Measurements from ENCODE around the gene FHOD3.
"Not testable (repeated sequence)": the region's sequence is repeated elsewhere in the genome, so short reads cannot be mapped to it uniquely, and the experiment has no call there.

Gene FHOD3

DNA sequence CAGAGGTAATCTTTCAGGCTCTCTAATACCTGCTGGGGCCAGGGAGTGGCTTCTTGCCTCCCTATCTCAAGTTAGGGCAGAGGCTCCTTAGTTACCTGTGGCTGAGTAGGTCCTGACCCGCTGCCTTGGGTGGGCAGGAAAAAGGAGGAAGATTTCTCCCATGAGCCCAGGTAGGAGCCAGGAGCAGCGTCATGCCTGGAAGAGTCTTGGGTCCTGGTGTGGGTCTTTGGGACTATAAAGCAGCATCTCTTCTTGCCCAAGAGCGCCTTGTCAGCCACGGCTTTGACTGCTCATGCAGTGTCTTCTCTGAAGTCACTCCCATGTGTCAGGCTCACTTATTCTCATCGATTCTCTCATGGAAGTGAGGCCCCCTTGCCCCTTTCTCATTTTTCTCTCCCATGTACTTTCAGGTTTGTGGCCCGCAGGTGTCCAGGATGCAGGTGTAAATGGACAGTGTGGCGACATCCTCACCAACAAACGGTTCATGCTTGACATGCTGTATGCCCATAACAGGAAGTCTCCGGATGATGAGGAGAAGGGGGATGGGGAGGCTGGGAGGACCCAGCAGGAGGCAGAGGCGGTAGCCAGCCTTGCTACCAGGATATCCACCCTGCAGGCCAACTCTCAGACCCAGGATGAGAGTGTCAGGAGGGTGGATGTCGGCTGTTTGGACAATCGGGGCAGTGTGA lies 420.1 kb downstream of the FHOD3 start:
- DNase-seq = no peak

GRCh38 chr18:36718705-36719328 lies 421.3 kb downstream of the FHOD3 start:
- no peak for DNase-seq

DNA sequence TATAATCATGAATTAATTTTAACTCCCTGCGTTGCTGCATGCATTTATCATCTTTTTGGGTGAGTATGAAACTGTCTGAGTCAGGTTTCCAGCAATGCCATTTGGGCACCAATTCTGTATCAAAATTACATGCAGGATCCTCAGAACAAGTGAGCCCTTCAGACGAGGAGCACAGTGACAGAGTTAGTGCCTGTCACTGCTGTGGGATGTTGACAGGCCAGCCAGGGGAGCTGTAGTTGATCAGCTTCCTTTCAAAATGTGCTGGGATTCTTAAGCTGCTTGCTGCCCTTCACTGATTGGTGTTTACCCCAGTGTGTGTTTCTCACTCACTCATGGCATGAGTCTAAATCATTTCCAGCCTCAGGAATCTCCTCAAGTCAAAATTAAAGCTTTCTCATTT lies 422.1 kb downstream of the FHOD3 start:
- DNase-seq = no peak

- DNase-seq = not testable (repeated sequence)
These were observed 423.8 kb downstream of the FHOD3 start for GRCh38 chr18:36721351-36721750.

DNA sequence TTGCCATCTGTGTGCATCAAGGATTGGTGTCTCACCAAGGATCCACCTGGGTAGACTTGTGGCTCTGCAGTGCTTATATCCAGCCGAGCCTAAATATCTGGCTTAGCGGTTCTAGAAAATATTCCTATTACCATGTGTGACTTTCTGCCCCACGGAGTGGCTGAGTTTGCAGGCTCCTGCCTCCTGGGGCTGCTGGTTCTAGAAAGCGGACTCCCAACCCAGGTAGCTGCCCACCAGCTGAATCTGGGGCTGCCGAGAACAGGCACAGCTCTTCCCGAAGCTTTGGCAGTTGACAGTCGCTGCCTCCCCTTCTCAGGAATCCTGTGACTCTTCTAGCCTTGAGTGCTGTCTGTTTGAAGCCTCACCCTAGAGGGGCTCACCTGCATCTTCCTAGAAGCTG lies 426.7 kb downstream of the FHOD3 start:
- no peak for DNase-seq

- DNase-seq = peak in 4 of 14 donors; percentile 20 to 43 (median 28)
These were observed 427.1 kb downstream of the FHOD3 start for GRCh38 chr18:36724591-36725001.

GRCh38 chr18:36728345-36728744 lies 430.8 kb downstream of the FHOD3 start:
- DNase-seq = no peak

GRCh38 chr18:36729197-36729596 lies 431.7 kb downstream of the FHOD3 start:
- DNase-seq = no peak

DNA sequence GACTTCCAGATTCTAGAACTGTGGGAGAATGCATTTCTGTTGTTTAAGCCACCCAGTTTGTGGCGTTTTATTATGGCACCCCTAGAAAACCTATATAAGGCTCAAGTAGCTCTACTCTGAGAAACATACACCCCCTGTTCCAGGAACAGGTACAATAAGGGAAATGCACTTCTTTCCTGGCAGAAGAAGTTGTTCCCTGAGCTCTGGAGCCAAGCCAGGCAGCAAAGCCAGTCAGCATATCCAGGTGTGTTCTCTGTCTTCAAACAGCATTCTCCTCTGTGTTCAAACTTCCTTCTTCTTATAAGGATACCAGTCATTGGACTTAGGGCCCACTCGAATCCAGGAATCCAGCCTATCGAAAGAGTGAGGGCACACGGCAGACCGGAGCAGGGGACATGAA lies 434.8 kb downstream of the FHOD3 start:
- DNase-seq = no peak

- DNase-seq = no peak
These were observed 435.6 kb downstream of the FHOD3 start for GRCh38 chr18:36733150-36733549.

- DNase-seq = no peak
These were observed 437.1 kb downstream of the FHOD3 start for GRCh38 chr18:36734596-36734995.

- no peak for DNase-seq
These were observed 437.6 kb downstream of the FHOD3 start for GRCh38 chr18:36735130-36735529.

DNA sequence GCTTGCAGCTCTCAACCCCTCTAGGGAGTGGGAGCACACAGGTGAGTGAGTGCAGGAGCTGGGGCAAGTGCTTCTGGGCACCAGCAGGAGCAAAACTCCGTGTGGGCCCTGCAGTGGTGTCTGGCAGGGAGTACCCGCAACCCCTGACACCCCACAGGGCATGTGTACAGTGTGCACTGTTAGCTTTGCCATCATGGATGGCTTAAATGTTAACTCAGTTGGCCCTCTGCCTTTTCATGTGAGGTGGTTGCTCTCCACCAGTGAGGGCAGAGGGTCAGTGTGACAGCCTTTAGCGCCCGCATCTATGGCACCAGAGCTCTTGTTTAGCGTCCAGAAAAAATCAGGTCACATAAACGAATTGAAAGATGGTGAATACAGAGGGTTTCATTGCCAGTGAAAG lies 438.6 kb downstream of the FHOD3 start:
- no peak for DNase-seq

GRCh38 chr18:36737316-36737715 lies 439.8 kb downstream of the FHOD3 start:
- no peak for DNase-seq

GRCh38 chr18:36744261-36744876 lies 446.9 kb downstream of the FHOD3 start:
- DNase-seq = no peak

GRCh38 chr18:36745219-36745975 lies 447.9 kb downstream of the FHOD3 start:
- DNase-seq = no peak

DNA sequence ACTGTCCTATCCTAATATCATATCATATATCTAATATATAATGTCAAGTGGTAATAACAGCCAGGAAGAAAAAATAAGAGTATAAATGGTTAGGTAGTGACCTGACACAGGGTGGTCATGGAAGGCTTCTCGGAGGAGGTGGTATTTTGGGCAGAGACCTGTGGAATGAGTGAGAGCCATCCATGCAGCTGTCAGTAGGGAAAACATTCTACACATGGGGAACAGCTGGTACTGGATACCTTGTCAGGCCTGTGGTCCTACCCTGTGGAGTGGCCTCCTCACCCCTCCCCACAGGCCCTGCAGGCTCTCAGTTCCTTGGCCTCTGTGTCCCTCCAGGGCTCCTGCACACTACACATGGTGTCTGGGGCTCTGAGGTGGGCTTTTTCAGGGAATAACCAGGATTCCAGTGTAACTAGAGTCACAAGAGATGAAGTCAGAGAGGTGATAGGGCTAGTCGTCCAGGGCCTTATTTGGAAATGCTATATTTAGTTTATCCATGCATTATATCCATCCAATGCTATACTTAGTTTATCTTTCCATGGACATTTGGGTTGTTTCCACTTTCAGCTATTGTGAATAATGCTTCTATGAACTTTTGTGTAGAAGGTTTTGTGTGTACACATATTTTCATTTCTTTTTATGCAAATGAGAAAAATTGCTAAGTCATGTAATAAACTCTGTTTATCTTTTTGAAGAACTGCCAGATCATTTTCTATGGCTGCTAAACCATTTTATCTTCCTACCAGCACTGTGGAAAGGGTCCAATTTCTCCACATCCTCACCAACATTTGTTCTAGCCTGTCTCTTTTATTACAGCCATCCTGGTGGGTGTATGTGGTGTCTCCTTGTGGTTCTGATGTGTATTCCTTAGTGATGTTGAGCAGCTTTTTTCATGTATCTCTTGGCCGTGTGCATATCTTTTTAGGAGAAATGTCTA lies 455.7 kb downstream of the FHOD3 start:
- no peak for DNase-seq

DNA sequence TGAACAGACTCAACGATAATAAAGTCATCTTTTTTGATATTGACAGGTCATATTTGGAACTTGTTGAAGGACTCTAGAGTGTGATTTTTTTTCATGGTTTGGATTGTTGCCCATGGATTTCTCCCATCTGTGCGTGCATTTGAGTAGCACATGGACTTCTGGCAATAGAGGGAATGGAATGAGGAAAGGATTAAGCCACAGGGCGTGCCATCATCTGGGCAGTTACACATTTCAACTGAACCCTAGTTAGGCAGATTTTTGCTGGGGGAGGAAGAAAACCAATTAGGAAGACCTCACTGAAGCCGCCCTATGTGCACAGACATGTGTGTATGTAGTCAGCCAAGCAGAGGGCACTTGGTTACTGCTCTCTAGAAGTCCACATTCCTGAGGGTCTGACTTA lies 458.7 kb downstream of the FHOD3 start:
- DNase-seq = no peak

GRCh38 chr18:36757081-36757480 lies 459.6 kb downstream of the FHOD3 start:
- no peak for DNase-seq

GRCh38 chr18:36757991-36758390 lies 460.5 kb downstream of the FHOD3 start:
- no peak for DNase-seq

GRCh38 chr18:36758623-36759022 lies 461.1 kb downstream of the FHOD3 start:
- DNase-seq = no peak

DNA sequence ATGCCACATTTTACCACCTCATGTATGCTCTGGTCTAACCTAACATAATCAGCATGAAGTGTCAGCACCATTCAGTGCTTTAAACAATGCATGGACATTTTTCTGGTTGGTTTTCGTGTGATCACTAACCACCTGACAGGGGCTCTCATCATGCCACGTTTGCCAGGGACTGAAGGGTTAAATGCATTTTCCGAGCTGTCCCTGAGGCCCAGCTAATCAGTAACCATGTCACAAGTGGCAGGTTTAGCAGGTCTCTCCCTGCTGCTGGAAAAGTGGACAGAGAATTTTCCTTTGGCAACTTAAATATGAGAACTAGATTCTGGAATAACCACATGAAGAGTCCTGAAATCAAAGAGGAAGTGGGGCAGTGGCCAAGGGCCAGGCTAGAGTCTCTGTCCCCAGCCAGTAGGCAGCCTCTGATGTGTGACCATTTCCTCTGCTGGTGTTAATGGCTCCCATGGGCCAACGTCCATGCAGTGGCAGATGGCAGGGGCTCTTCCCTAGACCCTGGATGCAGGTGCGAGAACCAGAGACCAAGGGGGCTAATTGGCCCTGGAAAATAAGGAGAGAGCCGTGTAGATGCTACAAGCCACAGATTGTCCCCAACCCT lies 461.8 kb downstream of the FHOD3 start:
- DNase-seq = no peak
